H9 (cell line): ENCODE measurements around the gene ARPP21. TPM values are rescaled to one million over a fixed set of nuclear protein-coding genes. Genes with fewer than 3 reads are reported as not detected.

Source experiments
- DNase-seq: peaks from one replicate; pipeline ENCODE4 v3.0.0-alpha.2; 2017
- H2AFZ ChIP-seq: one replicate; pipeline ENCODE4 v1.6.1; 2013; ENCODE audit warnings: mild to moderate bottlenecking, low read length, control low read depth, moderate library complexity
- H2AK5ac ChIP-seq: 2 replicates; pipeline ENCODE4 v1.6.1; 2013; ENCODE audit warnings: low read length, control low read depth, mixed read lengths; ENCODE audit not compliant: insufficient read length
- H2BK120ac ChIP-seq: one replicate; pipeline ENCODE4 v1.6.1; 2013; ENCODE audit warnings: low read depth, mild to moderate bottlenecking, low read length, control low read depth, inconsistent platforms; ENCODE audit not compliant: poor library complexity, severe bottlenecking
- H2BK12ac ChIP-seq: 2 replicates; pipeline ENCODE4 v1.6.1; 2013; ENCODE audit warnings: low read length, control low read depth, mixed read lengths, low read depth; ENCODE audit not compliant: insufficient read length
- H2BK15ac ChIP-seq: 2 replicates; pipeline ENCODE4 v1.6.1; 2013; ENCODE audit warnings: low read depth, low read length, control low read depth
- H2BK20ac ChIP-seq: one replicate; pipeline ENCODE4 v1.6.1; 2013; ENCODE audit warnings: low read depth, mild to moderate bottlenecking, low read length, control low read depth, inconsistent platforms; ENCODE audit not compliant: poor library complexity, severe bottlenecking
- H2BK5ac ChIP-seq: 2 replicates; pipeline ENCODE4 v1.6.1; 2013; ENCODE audit warnings: low read length, control low read depth, mixed read lengths; ENCODE audit not compliant: insufficient read length
- H3K14ac ChIP-seq: 2 replicates; pipeline ENCODE4 v1.6.1; 2013; ENCODE audit warnings: low read length, control low read depth; ENCODE audit not compliant: insufficient read depth
- H3K18ac ChIP-seq: 2 replicates; pipeline ENCODE4 v1.6.1; 2013; ENCODE audit warnings: low read depth, mild to moderate bottlenecking, mixed read lengths, low read length, control low read depth; ENCODE audit not compliant: insufficient read length
- H3K23ac ChIP-seq: 2 replicates; pipeline ENCODE4 v1.6.1; 2013; ENCODE audit warnings: low read length, control low read depth, mixed read lengths, low read depth; ENCODE audit not compliant: insufficient read length
- H3K23me2 ChIP-seq: 2 replicates; pipeline ENCODE4 v1.6.1; 2013; ENCODE audit warnings: low read depth, mild to moderate bottlenecking, mixed read lengths, low read length, control low read depth; ENCODE audit not compliant: insufficient read length, poor library complexity, severe bottlenecking
- H3K27ac ChIP-seq: 2 replicates; pipeline ENCODE4 v1.5.1; 2013; ENCODE audit warnings: low read length, control low read depth, mixed read lengths, low read depth; ENCODE audit not compliant: insufficient read length
- H3K27me3 ChIP-seq: 2 replicates; pipeline ENCODE4 v1.6.1; 2013; ENCODE audit warnings: low read length, control low read depth, inconsistent platforms; ENCODE audit not compliant: insufficient read depth
- H3K4ac ChIP-seq: 2 replicates; pipeline ENCODE4 v1.6.1; 2013; ENCODE audit warnings: low read depth, mild to moderate bottlenecking, control low read depth, inconsistent platforms, low read length, moderate library complexity
- H3K4me1 ChIP-seq: 2 replicates; pipeline ENCODE4 v1.6.1; 2013; ENCODE audit warnings: low read length, control low read depth, inconsistent platforms; ENCODE audit not compliant: insufficient read depth
- H3K4me2 ChIP-seq: 2 replicates; pipeline ENCODE4 v1.6.1; 2013; ENCODE audit warnings: low read length, control low read depth, mixed read lengths; ENCODE audit not compliant: insufficient read length, insufficient read depth
- H3K56ac ChIP-seq: 2 replicates; pipeline ENCODE4 v1.6.1; 2013; ENCODE audit warnings: low read depth, mild to moderate bottlenecking, mixed read lengths, low read length, control low read depth; ENCODE audit not compliant: insufficient read length
- H3K79me1 ChIP-seq: 2 replicates; pipeline ENCODE4 v1.6.1; 2013; ENCODE audit warnings: low read depth, mild to moderate bottlenecking, moderate library complexity, low read length, control low read depth, inconsistent platforms; ENCODE audit not compliant: insufficient read depth, poor library complexity, severe bottlenecking
- H3K79me2 ChIP-seq: 2 replicates; pipeline ENCODE4 v1.6.1; 2013; ENCODE audit warnings: low read length, control low read depth, inconsistent platforms; ENCODE audit not compliant: insufficient read depth
- H3K9ac ChIP-seq: 2 replicates; pipeline ENCODE4 v1.6.1; 2013; ENCODE audit warnings: low read length, control low read depth, mixed read lengths; ENCODE audit not compliant: insufficient read length; ENCODE audit errors: extremely low read depth
- H3K9me3 ChIP-seq: one replicate; pipeline ENCODE4 v1.6.1; 2013; ENCODE audit warnings: low read depth, low read length, inconsistent platforms; ENCODE audit not compliant: control insufficient read depth
- H3T11ph ChIP-seq: one replicate; pipeline ENCODE4 v1.6.1; 2013; ENCODE audit warnings: mild to moderate bottlenecking, low read length, control low read depth, inconsistent platforms
- H4K20me1 ChIP-seq: one replicate; pipeline ENCODE4 v1.6.1; 2013; ENCODE audit not compliant: control insufficient read depth, insufficient read length, insufficient read depth
- H4K5ac ChIP-seq: 2 replicates; pipeline ENCODE4 v1.6.1; 2013; ENCODE audit warnings: low read depth, mild to moderate bottlenecking, mixed read lengths, low read length, control low read depth; ENCODE audit not compliant: insufficient read length
- H4K8ac ChIP-seq: replicated peaks from 2 replicates; pipeline ENCODE4 v1.6.1; 2013; ENCODE audit warnings: low read length, control low read depth, mixed read lengths, low read depth; ENCODE audit not compliant: insufficient read length
- H4K91ac ChIP-seq: 2 replicates; pipeline ENCODE4 v1.6.1; 2013; ENCODE audit warnings: low read depth, mild to moderate bottlenecking, moderate library complexity, mixed read lengths, low read length, control low read depth; ENCODE audit not compliant: insufficient read length
- H3K27ac Mint-ChIP-seq, 3 experiments: 2 replicates in 2 of 3; 3 replicates in 1 of 3; pipeline ENCODE4 v1.8.0; 2020 to 2021; ENCODE audit warnings: mixed read lengths in 3 of 3, mild to moderate bottlenecking in 1 of 3, moderate library complexity in 1 of 3
- H3K27me3 Mint-ChIP-seq: 2 replicates; pipeline ENCODE4 v1.8.0; 2021; ENCODE audit warnings: low read depth, mild to moderate bottlenecking, moderate library complexity, mixed read lengths
- H3K36me3 Mint-ChIP-seq, 3 experiments: 2 replicates in 2 of 3; 3 replicates in 1 of 3; pipeline ENCODE4 v1.8.0; 2020 to 2021; ENCODE audit warnings: low read depth in 3 of 3, mixed read lengths in 3 of 3; ENCODE audit not compliant: insufficient read depth in 1 of 3
- H3K4me1 Mint-ChIP-seq, 2 experiments: 2 replicates each; pipeline ENCODE4 v1.8.0; 2020; ENCODE audit warnings: mixed read lengths in 2 of 2
- H3K4me3 Mint-ChIP-seq, 2 experiments: 2 replicates in 1 of 2; 3 replicates in 1 of 2; pipeline ENCODE4 v1.8.0; 2020 to 2021; ENCODE audit warnings: mild to moderate bottlenecking in 2 of 2, mixed read lengths in 2 of 2, moderate library complexity in 1 of 2
- H3K9me3 Mint-ChIP-seq, 2 experiments: 2 replicates in 1 of 2; 3 replicates in 1 of 2; pipeline ENCODE4 v1.8.0; 2020; ENCODE audit warnings: mild to moderate bottlenecking in 2 of 2, mixed read lengths in 2 of 2, moderate library complexity in 1 of 2
- WGBS: extraction: QIAGEN DNeasy Blood & Tissue Kit; methylation state at CpG from one replicate; pipeline ENCODE4 v1.1.7; 2013; ENCODE audit warnings: missing lambda C conversion rate, low lambda C conversion rate, mixed read lengths; ENCODE audit not compliant: insufficient read length; ENCODE audit errors: extremely low coverage; 5-methylcytosine and 5-hydroxymethylcytosine counted together
- total RNA-seq: library from RNA; stranded (reverse); gene quantifications from 2 replicates; pipeline ENCODE4 v1.2.1, GENCODE V29; 2021
- TF ChIP-seq, protein P1 (sequence below): fragments of 200-600 bp; sonication (generic); conservative IDR thresholded peaks from 3 replicates; pipeline ENCODE4 v1.8.0; 2021; ENCODE audit warnings: antibody characterized with exemption, mild to moderate bottlenecking

Gene ARPP21
- total RNA-seq, 1 experiment from 2014 or later, result not detected

DNA sequence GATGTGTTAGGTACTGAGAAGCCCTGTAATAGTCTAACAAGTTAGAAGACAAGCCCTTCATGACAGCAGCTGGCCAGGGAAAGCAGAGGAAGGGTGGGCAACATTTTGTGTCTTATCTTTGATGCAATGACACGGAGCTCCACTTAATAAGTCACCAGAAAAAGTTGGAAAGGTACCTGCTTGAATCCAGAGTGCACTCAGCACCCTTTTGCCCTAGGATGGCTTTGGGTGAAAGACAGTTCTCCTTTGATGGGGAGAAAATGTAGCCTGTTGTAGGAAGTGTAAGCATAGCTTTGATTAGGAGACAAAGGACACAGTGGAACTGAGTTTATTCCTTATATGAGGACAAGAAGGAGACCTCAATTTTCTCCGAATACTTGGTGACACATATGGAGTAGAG is 137.0 kb downstream of the ARPP21 start:
- Histone ChIP-seq H4K91ac (no peak overlapping the region), H2AK5ac (no peak overlapping the region), H3K9me3 (no peaks in the 10 kb centered on the region), H3K23ac (no peak overlapping the region), H4K20me1 (no peaks in the 10 kb centered on the region), H2BK15ac (no peak overlapping the region), H3K4ac (no peak overlapping the region), H3K56ac (no peak overlapping the region), H3K4me1 (no peaks in the 10 kb centered on the region), H3K4me2 (no peak overlapping the region), H4K5ac (no peak overlapping the region), H4K8ac (no peak overlapping the region), H3K14ac (no peak overlapping the region), H3K79me2 (no peaks in the 10 kb centered on the region), H2BK120ac (no peak overlapping the region), H2BK20ac (no peak overlapping the region), H3K79me1 (no peaks in the 10 kb centered on the region), H3K9ac (no peak overlapping the region), H3K27ac (no peak overlapping the region), H2BK12ac (no peak overlapping the region), H3K23me2 (no peaks in the 10 kb centered on the region), H3K18ac (no peak overlapping the region), H2BK5ac (no peak overlapping the region), H2AFZ (no peak overlapping the region), H3T11ph (no peak overlapping the region), H3K27me3 (no peaks in the 10 kb centered on the region)
- TF ChIP-seq, protein P1, sequence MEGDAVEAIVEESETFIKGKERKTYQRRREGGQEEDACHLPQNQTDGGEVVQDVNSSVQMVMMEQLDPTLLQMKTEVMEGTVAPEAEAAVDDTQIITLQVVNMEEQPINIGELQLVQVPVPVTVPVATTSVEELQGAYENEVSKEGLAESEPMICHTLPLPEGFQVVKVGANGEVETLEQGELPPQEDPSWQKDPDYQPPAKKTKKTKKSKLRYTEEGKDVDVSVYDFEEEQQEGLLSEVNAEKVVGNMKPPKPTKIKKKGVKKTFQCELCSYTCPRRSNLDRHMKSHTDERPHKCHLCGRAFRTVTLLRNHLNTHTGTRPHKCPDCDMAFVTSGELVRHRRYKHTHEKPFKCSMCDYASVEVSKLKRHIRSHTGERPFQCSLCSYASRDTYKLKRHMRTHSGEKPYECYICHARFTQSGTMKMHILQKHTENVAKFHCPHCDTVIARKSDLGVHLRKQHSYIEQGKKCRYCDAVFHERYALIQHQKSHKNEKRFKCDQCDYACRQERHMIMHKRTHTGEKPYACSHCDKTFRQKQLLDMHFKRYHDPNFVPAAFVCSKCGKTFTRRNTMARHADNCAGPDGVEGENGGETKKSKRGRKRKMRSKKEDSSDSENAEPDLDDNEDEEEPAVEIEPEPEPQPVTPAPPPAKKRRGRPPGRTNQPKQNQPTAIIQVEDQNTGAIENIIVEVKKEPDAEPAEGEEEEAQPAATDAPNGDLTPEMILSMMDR, result no peak
- H3K27me3 Mint-ChIP-seq, result no peaks in the 10 kb centered on the region
- DNase-seq, result no peak
- no CpG with 5 or more reads among the region's 2 CpGs for WGBS
- H3K9me3 Mint-ChIP-seq, result no peaks in the 10 kb centered on the region
- no peak overlapping the region for H3K4me3 Mint-ChIP-seq
- peaks cover 5 to 10% of the 10 kb centered on the region in 2 experiments for H3K4me1 Mint-ChIP-seq
- no peaks in the 10 kb centered on the region for H3K36me3 Mint-ChIP-seq
- no peak overlapping the region for H3K27ac Mint-ChIP-seq
